Sigmoid colon (tissue), 7 donors: ENCODE measurements around the gene VAT1L. TPM values are rescaled to one million over a fixed set of nuclear protein-coding genes. Genes with fewer than 3 reads are reported as not detected.

Experiments
- DNase-seq: peaks from one replicate; pipeline ENCODE4 v3.0.0-alpha.2; 2019
- H3K27ac ChIP-seq, 4 donors: fragments of 200-600 bp; sonication (generic); one replicate each; pipeline ENCODE4 v1.5.1; 2016 to 2019; ENCODE audit warnings: mild to moderate bottlenecking in 1 of 4
- H3K27me3 ChIP-seq, 3 donors: fragments of 200-600 bp; sonication (generic); one replicate each; pipeline ENCODE4 v1.5.1; 2019; ENCODE audit warnings: mild to moderate bottlenecking in 1 of 3
- H3K36me3 ChIP-seq, 4 donors: fragments of 200-600 bp; sonication (generic); one replicate each; pipeline ENCODE4 v1.5.1; 2016 to 2019
- H3K4me1 ChIP-seq, 4 donors: fragments of 200-600 bp; sonication (generic); one replicate each; pipeline ENCODE4 v1.5.1; 2017 to 2019
- H3K4me3 ChIP-seq, 4 donors: fragments of 200-600 bp; sonication (generic); one replicate each; pipeline ENCODE4 v1.5.1; 2017 to 2019; ENCODE audit warnings: mild to moderate bottlenecking in 2 of 4, moderate library complexity in 1 of 4
- H3K9me3 ChIP-seq, 4 donors: fragments of 200-600 bp in 3 of 4; sonication (generic) in 3 of 4; one replicate each; pipeline versions ENCODE4 v1.5.1 to v1.6.1; 2013 to 2019
- EP300 ChIP-seq, 4 donors: sonication (generic); formaldehyde crosslinking; IDR thresholded peaks; one replicate each; pipeline ENCODE4 v1.6.1; 2017; ENCODE audit warnings: antibody characterized with exemption in 4 of 4
- POLR2A ChIP-seq, 2 donors: fragments of 450-650 bp; IDR thresholded peaks; one replicate each; pipeline ENCODE4 v1.6.1; 2016; ENCODE audit warnings: antibody characterized with exemption in 2 of 2, mild to moderate bottlenecking in 2 of 2, moderate library complexity in 2 of 2
- POLR2AphosphoS5 ChIP-seq, 4 donors: sonication (generic); formaldehyde crosslinking; IDR thresholded peaks; one replicate each; pipeline ENCODE4 v1.6.1; 2017; ENCODE audit warnings: antibody characterized with exemption in 4 of 4
- WGBS, 2 donors: extraction: QIAGEN DNeasy Blood & Tissue Kit; methylation state at CpG; one replicate each; pipeline ENCODE4 v1.1.7; 2013; 5-methylcytosine and 5-hydroxymethylcytosine counted together
- intact Hi-C: fragments of 100-400 bp; cut with DNase I; formaldehyde crosslinking; loops from one replicate; pipeline ENCODE4 v1.15.1; 2023
- polyA plus RNA-seq, 3 donors: library from polyadenylated mRNA; stranded (reverse); fragments of 200-250 nt; gene quantifications; one replicate each; pipeline ENCODE4 v1.2.3, GENCODE V29; 2013
- total RNA-seq, 4 donors: library from RNA; depleted of rRNA; stranded (reverse); fragments of >200 nt; gene quantifications; one replicate each; pipeline ENCODE4 v1.1.0, GENCODE V29; 2016
- TF ChIP-seq, protein P1 (sequence below), 4 experiments: fragments of 450-650 bp in 3 of 4; fragments of 200-600 bp in 1 of 4; IDR thresholded peaks; one replicate each; pipeline ENCODE4 v1.5.1; 2016 to 2019; ENCODE audit warnings: antibody characterized with exemption in 4 of 4, mild to moderate bottlenecking in 3 of 4, moderate library complexity in 2 of 4
- donor health status: healthy with polysubstance abuse.
- donor health status: Bipolar disorder and iron deficiency.
- donor health status: healthy.

Gene VAT1L
- total and polyA plus RNA-seq, 7 donors: 0.60 to 6.4 (median 4.5) TPM

DNA sequence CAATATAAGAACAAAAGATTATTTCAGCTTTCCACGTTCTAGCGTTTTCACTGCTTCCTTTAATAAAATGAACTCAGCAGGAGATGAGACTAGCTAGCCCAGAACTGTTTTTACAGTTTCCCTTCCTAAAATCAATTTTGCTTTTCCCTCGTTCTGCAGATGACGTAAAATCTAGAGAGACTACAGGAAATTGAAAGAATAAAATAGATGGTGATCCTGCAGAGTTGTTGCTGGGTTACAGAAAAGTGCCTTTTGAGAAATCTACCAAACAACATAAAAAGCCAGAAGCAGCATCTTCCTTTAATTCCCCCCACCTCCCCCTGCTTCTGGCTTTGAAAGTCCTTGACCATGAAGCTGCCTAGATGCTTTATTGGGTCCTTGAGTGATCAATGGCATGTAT is 137.2 kb downstream of the VAT1L start:
- no peaks in the 10 kb centered on the region for H3K9me3 ChIP-seq
- WGBS, 2 donors: 77 to 80% methylated on average over 4 of the region's 4 CpGs
- no peak overlapping the region for H3K27ac ChIP-seq
- no peaks in the 10 kb centered on the region for H3K36me3 ChIP-seq
- DNase-seq: no peak
- no peak for TF ChIP-seq POLR2A (IDR thresholded peaks at IDR 0.05)
- TF ChIP-seq EP300 (IDR thresholded peaks at IDR 0.05): no peak
- TF ChIP-seq, protein P1, sequence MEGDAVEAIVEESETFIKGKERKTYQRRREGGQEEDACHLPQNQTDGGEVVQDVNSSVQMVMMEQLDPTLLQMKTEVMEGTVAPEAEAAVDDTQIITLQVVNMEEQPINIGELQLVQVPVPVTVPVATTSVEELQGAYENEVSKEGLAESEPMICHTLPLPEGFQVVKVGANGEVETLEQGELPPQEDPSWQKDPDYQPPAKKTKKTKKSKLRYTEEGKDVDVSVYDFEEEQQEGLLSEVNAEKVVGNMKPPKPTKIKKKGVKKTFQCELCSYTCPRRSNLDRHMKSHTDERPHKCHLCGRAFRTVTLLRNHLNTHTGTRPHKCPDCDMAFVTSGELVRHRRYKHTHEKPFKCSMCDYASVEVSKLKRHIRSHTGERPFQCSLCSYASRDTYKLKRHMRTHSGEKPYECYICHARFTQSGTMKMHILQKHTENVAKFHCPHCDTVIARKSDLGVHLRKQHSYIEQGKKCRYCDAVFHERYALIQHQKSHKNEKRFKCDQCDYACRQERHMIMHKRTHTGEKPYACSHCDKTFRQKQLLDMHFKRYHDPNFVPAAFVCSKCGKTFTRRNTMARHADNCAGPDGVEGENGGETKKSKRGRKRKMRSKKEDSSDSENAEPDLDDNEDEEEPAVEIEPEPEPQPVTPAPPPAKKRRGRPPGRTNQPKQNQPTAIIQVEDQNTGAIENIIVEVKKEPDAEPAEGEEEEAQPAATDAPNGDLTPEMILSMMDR (IDR thresholded peaks at IDR 0.05): no peak
- no peak for TF ChIP-seq POLR2AphosphoS5 (IDR thresholded peaks at IDR 0.05)
- peaks cover 0 to 6% (median 0%) of the 10 kb centered on the region in 3 donors for H3K27me3 ChIP-seq
- H3K4me3 ChIP-seq: no peak overlapping the region
- no peaks in the 10 kb centered on the region for H3K4me1 ChIP-seq
- intact Hi-C loops: no loop called here

DNA sequence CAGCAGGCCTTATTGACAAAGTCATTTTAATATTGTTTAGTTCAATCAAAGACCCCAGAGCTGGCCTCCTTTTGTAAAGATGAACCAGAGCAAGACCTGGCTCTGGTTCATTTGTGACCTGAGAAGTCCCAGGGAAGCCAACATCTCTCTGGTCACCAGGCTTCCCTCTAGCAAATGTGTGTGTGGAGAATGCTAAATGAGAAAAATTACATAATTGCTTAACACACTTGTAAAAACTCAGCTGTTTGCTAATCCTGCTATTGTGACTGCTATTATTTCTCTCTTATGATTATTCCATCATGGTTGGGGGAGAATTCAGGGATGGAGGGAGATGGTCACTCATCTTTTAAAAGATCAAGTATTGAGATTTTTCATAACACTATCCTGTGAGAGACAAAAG is 139.7 kb downstream of the VAT1L start:
- H3K4me3 ChIP-seq: no peak overlapping the region
- DNase-seq: no peak
- H3K27ac ChIP-seq: no peak overlapping the region
- H3K4me1 ChIP-seq: no peaks in the 10 kb centered on the region
- no peaks in the 10 kb centered on the region for H3K36me3 ChIP-seq
- no peaks in the 10 kb centered on the region for H3K9me3 ChIP-seq
- TF ChIP-seq, protein P1 (IDR thresholded peaks at IDR 0.05): no peak
- TF ChIP-seq POLR2AphosphoS5 (IDR thresholded peaks at IDR 0.05) (no peak), EP300 (IDR thresholded peaks at IDR 0.05) (no peak)
- H3K27me3 ChIP-seq: no peaks in the 10 kb centered on the region
- intact Hi-C loops: no loop called here

DNA sequence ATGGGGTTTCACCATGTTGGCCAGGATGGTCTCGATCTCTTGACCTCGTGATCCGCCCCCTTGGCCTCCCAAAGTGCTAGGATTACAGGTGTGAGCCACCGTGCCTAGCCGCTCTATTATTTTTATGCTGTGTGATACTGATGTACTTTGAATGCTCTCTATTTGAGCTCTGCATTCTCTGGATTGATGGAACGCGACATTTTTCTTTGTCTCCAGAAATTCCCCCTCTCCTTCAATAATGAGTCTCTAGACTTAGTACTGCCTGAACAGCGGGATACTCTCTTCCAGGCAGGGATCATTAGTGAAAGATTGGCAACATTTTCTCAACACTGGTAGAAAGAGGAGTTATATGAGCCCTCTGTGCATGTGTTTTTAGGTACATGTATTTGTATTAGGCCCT is 140.6 kb downstream of the VAT1L start:
- 94% methylated on average over 8 of the region's 8 CpGs for WGBS, 2 donors
- Histone ChIP-seq H3K36me3 (no peaks in the 10 kb centered on the region), H3K9me3 (no peaks in the 10 kb centered on the region), H3K4me1 (no peaks in the 10 kb centered on the region), H3K27me3 (no peaks in the 10 kb centered on the region), H3K27ac (no peak overlapping the region), H3K4me3 (no peak overlapping the region)
- DNase-seq: no peak
- intact Hi-C loops: no loop called here
- TF ChIP-seq EP300 (IDR thresholded peaks at IDR 0.05): no peak

DNA sequence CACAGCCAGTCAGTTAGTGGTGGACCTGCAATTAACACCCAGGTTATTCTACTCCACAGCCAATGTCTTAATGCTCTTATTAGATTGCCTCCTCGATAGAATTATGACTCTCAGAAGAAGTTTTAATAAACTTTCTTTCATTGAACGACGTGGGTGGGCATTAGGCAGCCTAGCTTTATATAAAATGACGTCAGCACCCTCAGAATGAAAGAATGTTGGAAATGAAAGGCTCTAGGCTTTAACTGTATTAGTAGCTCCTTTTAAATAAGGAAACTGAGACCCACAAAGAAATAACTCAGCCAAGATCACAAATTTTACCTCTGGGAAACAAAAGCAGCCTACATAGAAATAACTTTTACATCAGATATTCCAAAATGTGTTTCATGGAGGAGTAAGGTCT is 142.7 kb downstream of the VAT1L start:
- Histone ChIP-seq H3K27ac (no peak overlapping the region), H3K4me1 (no peaks in the 10 kb centered on the region), H3K36me3 (no peaks in the 10 kb centered on the region), H3K9me3 (no peaks in the 10 kb centered on the region), H3K27me3 (no peaks in the 10 kb centered on the region), H3K4me3 (no peak overlapping the region)
- DNase-seq: no peak
- intact Hi-C loops: no loop called here
- 72 to 77% methylated on average over 4 of the region's 4 CpGs for WGBS, 2 donors
- TF ChIP-seq EP300 (IDR thresholded peaks at IDR 0.05): no peak
- TF ChIP-seq, protein P1 (IDR thresholded peaks at IDR 0.05): no peak

DNA sequence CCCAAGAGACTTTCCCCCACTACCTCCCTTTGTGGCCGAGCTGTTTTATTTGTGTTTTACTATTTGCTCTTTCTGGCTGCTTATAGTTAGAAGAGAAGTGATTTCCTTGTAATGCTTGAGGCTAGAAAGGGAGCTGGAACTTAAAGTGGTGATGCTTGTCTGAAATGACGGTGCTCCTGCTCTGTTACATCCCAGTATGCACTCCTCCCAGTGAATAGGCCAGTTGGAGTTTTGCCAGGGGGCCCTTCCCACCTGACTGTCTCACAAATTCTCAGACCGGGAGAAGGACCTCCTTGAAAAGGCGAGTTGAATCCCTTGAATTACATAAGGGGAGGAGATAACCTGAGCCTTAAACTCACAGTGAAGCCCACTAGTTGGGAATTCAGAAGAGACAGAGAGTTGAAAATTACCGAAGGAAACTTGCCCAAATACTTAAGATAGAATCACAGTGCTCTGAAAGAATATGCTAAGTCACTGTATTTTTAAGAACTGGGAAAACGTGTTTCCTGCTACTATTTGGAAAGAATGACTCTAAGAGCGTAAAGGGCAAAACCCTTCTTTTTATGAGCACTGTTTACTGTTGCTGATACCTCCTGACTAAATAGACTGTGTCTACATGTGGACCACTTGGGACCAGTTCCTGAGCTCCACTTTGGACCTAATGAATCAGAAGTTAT is 149.2 kb downstream of the VAT1L start:
- no peaks in the 10 kb centered on the region for H3K4me1 ChIP-seq
- H3K36me3 ChIP-seq: no peaks in the 10 kb centered on the region
- no peaks in the 10 kb centered on the region for H3K9me3 ChIP-seq
- DNase-seq: no peak
- intact Hi-C loops: no loop called here
- H3K27ac ChIP-seq: no peak overlapping the region
- no peak overlapping the region for H3K4me3 ChIP-seq
- H3K27me3 ChIP-seq: no peaks in the 10 kb centered on the region
- 23 to 44% methylated on average over 7 of the region's 7 CpGs for WGBS, 2 donors
- no peak for TF ChIP-seq POLR2A (IDR thresholded peaks at IDR 0.05)

DNA sequence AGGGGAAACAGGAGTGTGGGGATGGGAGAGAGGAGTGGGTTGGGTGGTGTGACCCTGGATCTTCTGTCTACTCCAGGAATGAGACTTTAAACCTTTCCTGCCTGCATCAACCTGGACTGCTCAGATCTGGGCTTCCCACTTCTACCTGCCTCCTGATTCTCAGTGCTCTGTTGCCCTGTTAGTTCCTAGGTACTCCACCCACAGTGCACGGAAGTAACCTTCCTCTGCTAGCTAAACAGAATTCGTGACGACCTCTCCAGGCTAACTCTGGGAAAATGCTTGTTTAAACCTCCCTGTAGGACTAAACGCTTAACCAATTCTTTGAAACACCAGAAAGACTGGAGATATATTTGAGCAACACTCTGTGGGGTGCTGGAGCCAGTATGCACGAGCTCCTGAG is 150.5 kb downstream of the VAT1L start:
- WGBS, 2 donors: 35 to 67% methylated on average over 5 of the region's 5 CpGs
- Histone ChIP-seq H3K27me3 (no peaks in the 10 kb centered on the region), H3K9me3 (no peaks in the 10 kb centered on the region), H3K36me3 (no peaks in the 10 kb centered on the region), H3K4me1 (no peaks in the 10 kb centered on the region), H3K4me3 (no peak overlapping the region), H3K27ac (no peak overlapping the region)
- no peak for DNase-seq
- intact Hi-C loops: no loop called here
- no peak for TF ChIP-seq EP300 (IDR thresholded peaks at IDR 0.05)
- TF ChIP-seq, protein P1 (IDR thresholded peaks at IDR 0.05): no peak
- no peak for TF ChIP-seq POLR2AphosphoS5 (IDR thresholded peaks at IDR 0.05)
- TF ChIP-seq POLR2A (IDR thresholded peaks at IDR 0.05): no peak
